ENCODE data around the gene TTC6. TPM values are rescaled to one million over a fixed set of nuclear protein-coding genes. Genes with fewer than 3 reads are reported as not detected.
A peak's percentile ranks its signal among the peaks of the same experiment; 100 is the strongest.

Gene TTC6, protein sequence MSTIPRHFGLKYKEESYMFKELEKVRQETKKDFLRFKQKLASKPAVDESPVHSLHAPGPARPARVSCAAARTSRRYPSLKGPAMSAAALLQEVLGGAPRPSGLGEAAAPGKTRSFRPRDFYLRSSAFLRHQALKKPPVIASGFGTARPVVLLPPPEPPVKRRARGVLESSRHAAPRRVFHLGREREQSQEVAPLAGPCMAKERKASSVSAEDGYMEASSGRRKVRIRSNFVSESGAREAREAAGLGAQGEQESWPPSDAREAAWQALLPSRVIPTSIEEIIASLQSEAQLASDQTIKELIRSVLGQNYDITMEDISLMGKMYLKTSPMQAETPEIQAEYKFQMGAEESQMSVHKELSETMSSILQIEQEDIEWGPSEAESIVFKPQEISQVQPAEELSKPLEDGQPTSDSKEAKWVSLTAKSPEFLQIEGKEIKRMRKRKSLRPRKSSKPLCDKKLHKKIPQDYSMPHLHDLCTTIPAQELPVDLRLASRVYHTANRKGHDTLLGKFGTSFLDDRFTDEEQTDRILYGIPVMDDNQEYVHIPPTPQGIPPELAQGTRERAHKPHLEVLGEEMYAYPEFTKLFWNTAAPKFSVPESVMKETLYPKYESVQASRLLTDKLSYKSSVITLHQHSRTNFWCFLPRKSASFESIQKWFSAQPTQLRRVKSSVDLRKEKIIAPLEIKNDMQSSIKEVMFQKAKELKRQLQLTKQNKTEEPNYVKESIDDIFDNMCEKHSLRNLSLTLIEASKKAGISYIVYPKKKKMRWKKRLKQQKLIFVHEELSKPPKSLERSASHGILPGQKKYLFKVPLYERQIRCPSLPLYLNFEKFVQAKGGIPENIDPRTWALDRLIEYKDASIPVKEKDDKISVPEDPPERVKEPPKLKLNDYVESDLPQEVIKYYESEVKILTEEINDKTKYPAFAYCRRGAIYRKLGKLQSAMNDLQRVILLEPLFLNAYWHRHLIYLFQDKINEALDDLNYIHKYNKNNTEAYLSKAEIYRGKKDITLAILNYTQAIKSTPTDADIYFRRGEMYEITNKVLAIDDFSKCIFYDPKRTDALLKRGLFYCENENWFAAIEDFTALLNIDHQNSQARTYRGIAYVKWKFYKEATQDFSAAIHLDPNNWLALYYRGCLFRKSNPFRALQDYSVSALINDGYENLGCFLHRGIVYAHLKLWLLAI (N-terminal part only)
- total RNA-seq (not detected), total RNA-seq (0 to 0.09 (median 0) reads per million in 29 experiments)
- 0.04 TPM for total RNA-seq (2013)

DNA sequence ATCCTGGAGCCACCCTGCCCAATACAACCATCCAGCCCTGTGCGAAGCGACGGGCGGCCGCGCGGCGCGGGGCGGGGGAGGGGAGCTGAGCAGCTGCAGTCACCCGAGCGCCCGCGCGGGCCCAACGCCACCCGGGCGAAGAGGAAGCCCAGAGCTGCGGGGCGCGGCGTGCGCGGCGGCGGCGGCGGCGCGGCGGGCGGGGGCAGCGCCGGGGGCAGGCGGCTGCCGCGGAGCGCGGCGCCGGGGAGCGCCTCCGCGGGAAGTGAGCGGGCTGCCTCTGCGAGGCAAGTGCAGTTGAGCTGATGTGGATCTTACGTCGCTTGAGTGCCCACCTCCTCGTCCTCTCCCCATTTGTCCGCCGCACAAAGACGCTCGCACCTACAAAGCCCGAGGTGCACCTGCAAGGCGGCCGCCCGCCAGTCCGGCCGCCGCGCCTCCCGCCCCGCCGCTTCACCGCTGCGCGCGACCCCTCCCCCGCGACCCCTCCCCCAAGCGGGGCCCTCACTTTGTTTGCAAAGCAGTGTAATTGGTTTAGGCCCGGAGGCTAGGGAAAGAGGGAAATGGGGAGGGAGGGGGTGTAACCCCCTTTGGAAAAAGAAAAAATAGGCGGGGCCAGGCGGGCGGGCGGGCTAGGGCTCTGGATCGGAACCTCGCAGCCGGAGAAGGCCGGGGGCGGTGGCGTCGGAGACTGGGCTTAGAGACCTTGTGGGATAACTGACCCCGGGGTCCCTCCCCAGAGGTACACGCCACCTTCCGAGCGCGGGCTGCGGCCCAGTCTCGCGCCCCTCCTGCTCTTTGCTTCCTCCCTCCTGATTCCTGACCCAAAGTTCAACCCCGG, at the start of gene TTC6, which contains the start of gene FOXA1:
Gene TTC6, plus strand, starts transcription at position 659 of the 838 bp plus-strand sequence. CDS start 26,436 bp downstream, outside the sequence.
Gene FOXA1, minus strand, starts transcription at position 279 of the 838 bp plus-strand sequence. Its CDS starts 277 bp downstream, at position 2.
- H3K27ac Mint-ChIP-seq: peak within 1 kb of the TSS in 1 of 2 donors; percentile 11

GRCh38 chr14:37546621-37547447, 48.6 kb upstream of the TTC6 start:
- ChIA-PET CTCF (no interaction called here), POLR2A (no interaction called here)
- ATAC-seq (replicated peaks in 1 of 4) (no peak), DNase-seq (no peak)
- Mint-ChIP-seq H3K4me1 (no peaks in the 10 kb centered on the region), H3K27me3 (no peaks in the 10 kb centered on the region), H3K27ac (no peak overlapping the region), H3K36me3 (no peaks in the 10 kb centered on the region), H3K9me3 (no peaks in the 10 kb centered on the region), H3K4me3 (no peak overlapping the region)
- WGBS (ENCODE audit: insufficient coverage): 100% methylated on average over 1 of the region's 6 CpGs
- Histone ChIP-seq H3K27me3 (replicated peaks in 1 of 2; ENCODE audit: control insufficient read depth in 2 of 2, extremely low read depth in 1 of 2, insufficient read depth in 2 of 2, low read length in 1 of 2) (no peaks in the 10 kb centered on the region), H3K27ac (ENCODE audit: low read length) (no peak overlapping the region), H3K36me3 (ENCODE audit: control insufficient read depth in 2 of 2, extremely low read depth in 1 of 2, insufficient read depth in 1 of 2, low read length in 1 of 2) (no peaks in the 10 kb centered on the region), H3K4me3 (ENCODE audit: control insufficient read depth in 1 of 2, extremely low read depth in 1 of 2, low read length in 1 of 2) (no peak overlapping the region), H3K9me3 (no peaks in the 10 kb centered on the region), H3K4me1 (ENCODE audit: control insufficient read depth in 1 of 2, extremely low read depth in 1 of 2, insufficient read depth in 2 of 2, low read length in 2 of 2) (no peaks in the 10 kb centered on the region)

More for the DNA sequence above, at the start of gene TTC6, which contains the start of gene FOXA1:
- Histone ChIP-seq H3K4me1 (ENCODE audit: control insufficient read depth in 1 of 2, extremely low read depth in 1 of 2, insufficient read depth in 2 of 2, low read length in 2 of 2) (peaks cover 0 to 35% of the 10 kb centered on the region in 2 experiments), H3K4me3 (ENCODE audit: control insufficient read depth in 1 of 2, extremely low read depth in 1 of 2, low read length in 1 of 2) (peak within 1 kb of the TSS in 1 of 2 donors; percentile 69), H3K9me3 (peaks cover 2% of the 10 kb centered on the region), H3K27ac (ENCODE audit: low read length) (no peak within 1 kb of the TSS), H3K27me3 (replicated peaks in 1 of 2; ENCODE audit: control insufficient read depth in 2 of 2, extremely low read depth in 1 of 2, insufficient read depth in 2 of 2, low read length in 1 of 2) (peaks cover 28 to 72% of the 10 kb centered on the region in 2 experiments), H3K36me3 (ENCODE audit: control insufficient read depth in 2 of 2, extremely low read depth in 1 of 2, insufficient read depth in 1 of 2, low read length in 1 of 2) (no peaks in the 10 kb centered on the region)
- POLR2A ChIA-PET: interaction anchor here in 1 of 2 donors (0.6 kb wide), 1 partner anchor 11 kb away, joined by 7 read pairs; no protein-coding TSS in a partner anchor
- 2% methylated on average over 64 of the region's 92 CpGs for WGBS (ENCODE audit: insufficient coverage)
- DNase-seq (no peak), ATAC-seq (replicated peaks in 1 of 4) (peak in 2 of 4 experiments; percentile 39 to 41)
- H3K4me3 Mint-ChIP-seq: peak within 1 kb of the TSS; percentile 37 to 76 (median 51)
- H3K36me3 Mint-ChIP-seq: no peaks in the 10 kb centered on the region
- H3K9me3 Mint-ChIP-seq: peaks cover 0 to 2% (median 0%) of the 10 kb centered on the region in 3 donors
- H3K4me1 Mint-ChIP-seq: peaks cover 14 to 40% (median 30%) of the 10 kb centered on the region in 3 donors
- CTCF ChIA-PET: no interaction called here
- peaks cover 54 to 79% of the 10 kb centered on the region in 2 donors for H3K27me3 Mint-ChIP-seq

DNA sequence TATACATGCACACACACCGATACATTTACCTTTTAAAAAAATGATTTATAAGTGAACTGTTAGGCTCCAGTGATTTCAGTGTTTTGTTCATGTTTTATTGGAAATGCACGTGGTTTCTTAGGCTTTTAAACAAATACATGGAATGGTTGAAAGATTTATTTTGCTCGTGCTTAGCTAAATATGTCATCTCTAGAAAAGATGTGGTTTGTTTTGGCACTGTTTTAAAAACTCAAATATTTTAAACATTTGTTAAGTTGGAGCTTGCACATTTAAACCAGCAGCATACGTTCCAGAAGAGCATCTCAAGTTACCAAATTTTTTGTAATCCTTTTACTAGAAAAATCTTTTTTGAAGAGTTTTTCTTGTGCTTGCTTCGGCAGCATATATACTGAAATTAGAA, 44.9 kb upstream of the TTC6 start:
- Mint-ChIP-seq H3K27me3 (no peaks in the 10 kb centered on the region), H3K9me3 (peaks cover 8 to 20% (median 12%) of the 10 kb centered on the region in 3 donors), H3K4me1 (no peaks in the 10 kb centered on the region), H3K4me3 (no peak overlapping the region), H3K36me3 (no peaks in the 10 kb centered on the region), H3K27ac (no peak overlapping the region)
- Histone ChIP-seq H3K36me3 (ENCODE audit: control insufficient read depth in 2 of 2, extremely low read depth in 1 of 2, insufficient read depth in 1 of 2, low read length in 1 of 2) (no peaks in the 10 kb centered on the region), H3K27ac (ENCODE audit: low read length) (no peak overlapping the region), H3K9me3 (no peaks in the 10 kb centered on the region), H3K4me1 (ENCODE audit: control insufficient read depth in 1 of 2, extremely low read depth in 1 of 2, insufficient read depth in 2 of 2, low read length in 2 of 2) (no peaks in the 10 kb centered on the region), H3K4me3 (ENCODE audit: control insufficient read depth in 1 of 2, extremely low read depth in 1 of 2, low read length in 1 of 2) (no peak overlapping the region), H3K27me3 (replicated peaks in 1 of 2; ENCODE audit: control insufficient read depth in 2 of 2, extremely low read depth in 1 of 2, insufficient read depth in 2 of 2, low read length in 1 of 2) (no peaks in the 10 kb centered on the region)
- WGBS (ENCODE audit: insufficient coverage): 40% methylated on average over 1 of the region's 5 CpGs
- no peak for ATAC-seq (replicated peaks in 1 of 4)
- no peak for DNase-seq
- CTCF ChIA-PET: no interaction called here
- POLR2A ChIA-PET: no interaction called here

DNA sequence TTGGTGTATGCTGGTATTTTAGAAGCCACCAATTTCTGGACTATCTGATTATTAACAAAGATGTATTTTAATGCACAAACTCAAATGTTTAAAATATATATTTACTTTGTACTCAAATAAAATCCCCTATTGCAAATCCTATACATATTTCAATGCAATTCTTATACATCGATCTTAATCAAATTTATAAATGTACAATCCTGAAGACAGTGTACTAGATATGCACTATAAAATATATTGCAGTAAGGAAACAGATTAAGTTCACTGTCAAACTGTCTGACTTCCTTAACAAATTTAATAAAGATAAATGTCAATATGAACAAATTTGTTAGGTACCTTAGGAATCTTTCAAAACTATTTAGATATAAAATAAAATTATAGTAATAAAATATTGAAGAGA, 44.3 kb upstream of the TTC6 start:
- H3K9me3 Mint-ChIP-seq: peaks cover 8 to 20% (median 12%) of the 10 kb centered on the region in 3 donors
- H3K36me3 Mint-ChIP-seq: no peaks in the 10 kb centered on the region
- no peaks in the 10 kb centered on the region for H3K27me3 Mint-ChIP-seq
- no CpG with 5 or more reads among the region's 1 CpG for WGBS (ENCODE audit: insufficient coverage)
- Histone ChIP-seq H3K36me3 (ENCODE audit: control insufficient read depth in 2 of 2, extremely low read depth in 1 of 2, insufficient read depth in 1 of 2, low read length in 1 of 2) (no peaks in the 10 kb centered on the region), H3K4me1 (ENCODE audit: control insufficient read depth in 1 of 2, extremely low read depth in 1 of 2, insufficient read depth in 2 of 2, low read length in 2 of 2) (no peaks in the 10 kb centered on the region), H3K9me3 (no peaks in the 10 kb centered on the region), H3K4me3 (ENCODE audit: control insufficient read depth in 1 of 2, extremely low read depth in 1 of 2, low read length in 1 of 2) (no peak overlapping the region), H3K27me3 (replicated peaks in 1 of 2; ENCODE audit: control insufficient read depth in 2 of 2, extremely low read depth in 1 of 2, insufficient read depth in 2 of 2, low read length in 1 of 2) (no peaks in the 10 kb centered on the region), H3K27ac (ENCODE audit: low read length) (no peak overlapping the region)
- DNase-seq: no peak
- ATAC-seq (replicated peaks in 1 of 4): no peak
- no peak overlapping the region for H3K4me3 Mint-ChIP-seq
- H3K4me1 Mint-ChIP-seq: no peaks in the 10 kb centered on the region
- CTCF ChIA-PET: no interaction called here
- no peak overlapping the region for H3K27ac Mint-ChIP-seq
- POLR2A ChIA-PET: no interaction called here

DNA sequence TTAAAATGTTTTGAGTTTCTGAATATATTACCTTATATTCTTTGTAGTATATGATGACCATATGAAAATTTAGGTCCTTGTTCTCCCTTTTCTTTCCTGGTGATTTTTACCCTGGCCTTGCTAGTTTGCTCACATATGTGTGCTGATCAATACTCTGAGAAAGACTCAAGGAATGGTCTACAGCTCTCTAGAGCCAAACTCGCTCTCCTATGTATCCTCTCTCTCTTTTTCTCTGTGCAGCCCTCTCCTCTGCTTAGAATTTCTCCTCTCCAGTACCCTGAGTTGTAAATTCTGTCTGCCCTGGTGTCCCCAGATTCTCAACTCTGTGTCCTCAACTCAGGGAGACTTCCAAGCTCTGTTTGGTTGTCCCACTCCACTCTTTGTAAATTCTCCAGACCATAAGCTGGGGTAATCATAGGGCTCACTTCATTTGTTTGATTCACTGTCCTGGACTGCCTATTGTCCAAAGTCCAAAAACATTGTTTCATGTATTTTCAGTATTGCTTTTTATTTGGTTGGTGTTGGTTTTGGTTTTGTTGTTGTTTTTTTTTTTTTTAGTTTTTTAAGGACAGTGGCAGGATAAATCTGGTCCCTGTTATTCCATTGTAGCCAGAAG, 41.4 kb upstream of the TTC6 start:
- ATAC-seq (replicated peaks in 1 of 4) (no peak), DNase-seq (no peak)
- Mint-ChIP-seq H3K27me3 (no peaks in the 10 kb centered on the region), H3K4me3 (no peak overlapping the region), H3K27ac (no peak overlapping the region), H3K36me3 (no peaks in the 10 kb centered on the region), H3K9me3 (peaks cover 12 to 33% (median 13%) of the 10 kb centered on the region in 3 donors), H3K4me1 (no peaks in the 10 kb centered on the region)
- ChIA-PET CTCF (interaction anchor here in 1 of 2 donors (0.6 kb wide), 1 partner anchor 15 kb away, joined by 6 read pairs; no protein-coding TSS in a partner anchor), POLR2A (no interaction called here)
- no CpG with 5 or more reads among the region's 1 CpG for WGBS (ENCODE audit: insufficient coverage)
- Histone ChIP-seq H3K27me3 (replicated peaks in 1 of 2; ENCODE audit: control insufficient read depth in 2 of 2, extremely low read depth in 1 of 2, insufficient read depth in 2 of 2, low read length in 1 of 2) (no peaks in the 10 kb centered on the region), H3K4me1 (ENCODE audit: control insufficient read depth in 1 of 2, extremely low read depth in 1 of 2, insufficient read depth in 2 of 2, low read length in 2 of 2) (no peaks in the 10 kb centered on the region), H3K36me3 (ENCODE audit: control insufficient read depth in 2 of 2, extremely low read depth in 1 of 2, insufficient read depth in 1 of 2, low read length in 1 of 2) (no peaks in the 10 kb centered on the region), H3K27ac (ENCODE audit: low read length) (no peak overlapping the region), H3K9me3 (no peaks in the 10 kb centered on the region), H3K4me3 (ENCODE audit: control insufficient read depth in 1 of 2, extremely low read depth in 1 of 2, low read length in 1 of 2) (no peak overlapping the region)

Measured in T-cell (primary cell).